ENCODE measurements around the gene RBMS2. TPM values are rescaled to one million over a fixed set of nuclear protein-coding genes. Genes with fewer than 3 reads are reported as not detected.
A peak's percentile ranks its signal among the peaks of the same experiment; 100 is the strongest.
"Not testable (repeated sequence)": the region's sequence is repeated elsewhere in the genome, so short reads cannot be mapped to it uniquely, and the experiment has no call there.

Gene RBMS2
- total and polyA plus RNA-seq, 7 experiments from 2014 or later = 0.81 to 12.8 (median 5.1) TPM

- peaks cover 0 to 3% (median 0%) of the 10 kb centered on the region in 11 donors for H3K9me3 Mint-ChIP-seq
- peak overlapping the region in 1 of 10 donors; percentile 21 for H3K4me3 Mint-ChIP-seq
- POLR2A ChIA-PET = interaction anchor here (1.6 kb wide), 1 partner anchor 22 kb away, joined by 5 read pairs; the partner anchor contains the start of gene SPRYD4
- Histone ChIP-seq H3K27ac (ENCODE audit: low read depth, low read length) (no peak overlapping the region), H3K4me3 (ENCODE audit: low read length) (no peak overlapping the region), H3K27me3 (ENCODE audit: control insufficient read depth in 2 of 2, insufficient read depth in 2 of 2, low read length in 2 of 2) (peaks cover 0 to 6% of the 10 kb centered on the region in 2 donors), H3K36me3 (ENCODE audit: control insufficient read depth in 2 of 3, insufficient read depth in 3 of 3, low read length in 3 of 3) (no peaks in the 10 kb centered on the region), H3K9me3 (ENCODE audit: control insufficient read depth in 2 of 3, low read length in 3 of 3) (no peaks in the 10 kb centered on the region), H3K4me1 (ENCODE audit: control insufficient read depth in 2 of 2, insufficient read depth in 2 of 2, low read length in 2 of 2) (peaks cover 0 to 6% of the 10 kb centered on the region in 2 donors)
- H3K36me3 Mint-ChIP-seq = peaks cover 0 to 3% (median 0%) of the 10 kb centered on the region in 5 donors
- no peak for DNase-seq
- H3K27me3 Mint-ChIP-seq = peaks cover 0 to 61% (median 20%) of the 10 kb centered on the region in 5 donors
- CTCF ChIA-PET = interaction anchor here (0.9 to 1.4 kb wide), 3 partner anchors 12 to 104 kb away, joined by 3 to 4 read pairs (median 3); no protein-coding TSS in a partner anchor
- no peak for ATAC-seq
- H3K27ac Mint-ChIP-seq = no peak overlapping the region
- peaks cover 12 to 21% (median 16%) of the 10 kb centered on the region in 7 donors for H3K4me1 Mint-ChIP-seq
- intact Hi-C loops (cut with micrococcal nuclease) = no loop called here
Observed at GRCh38 chr12:56490360-56490759, 31.3 kb upstream of the RBMS2 start.

DNA sequence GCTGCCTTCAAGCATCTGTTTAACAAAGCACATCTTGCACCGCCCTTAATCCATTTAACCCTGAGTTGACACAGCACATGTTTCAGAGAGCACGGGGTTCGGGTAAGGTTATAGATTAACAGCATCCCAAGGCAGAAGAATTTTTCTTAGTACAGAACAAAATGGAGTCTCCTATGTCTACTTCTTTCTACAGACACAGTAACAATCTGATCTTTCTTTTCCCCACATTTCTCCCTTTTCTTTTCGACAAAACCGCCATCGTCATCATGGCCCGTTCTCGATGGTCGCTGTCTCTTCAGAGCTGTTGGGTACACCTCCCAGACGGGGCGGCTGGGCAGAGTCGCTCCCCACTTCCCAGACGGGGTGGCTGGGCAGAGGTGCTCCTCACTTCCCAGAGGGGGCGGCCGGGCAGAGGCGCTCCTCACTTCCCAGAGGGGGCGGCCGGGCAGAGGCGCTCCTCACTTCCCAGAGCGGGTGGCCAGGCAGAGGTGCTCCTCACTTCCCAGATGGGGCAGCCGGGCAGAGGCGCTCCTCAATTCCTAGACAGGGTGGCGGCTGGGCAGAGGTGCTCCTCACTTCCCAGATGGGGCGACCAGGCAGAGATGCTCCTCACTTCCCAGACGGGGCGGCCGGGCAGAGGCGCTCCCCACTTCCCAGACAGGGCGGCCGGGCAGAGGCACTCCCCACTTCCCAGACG, 28.1 kb upstream of the RBMS2 start:
- ATAC-seq; DNase-seq; H3K4me3 ChIP-seq (ENCODE audit: low read length); H3K9me3 Mint-ChIP-seq; H3K36me3 ChIP-seq (ENCODE audit: control insufficient read depth in 2 of 3, insufficient read depth in 3 of 3, low read length in 3 of 3); H3K36me3 Mint-ChIP-seq; POLR2A ChIA-PET; H3K27ac ChIP-seq (ENCODE audit: low read depth, low read length); H3K4me1 ChIP-seq (ENCODE audit: control insufficient read depth in 2 of 2, insufficient read depth in 2 of 2, low read length in 2 of 2); CTCF ChIA-PET; intact Hi-C loops (cut with micrococcal nuclease); H3K27me3 ChIP-seq (ENCODE audit: control insufficient read depth in 2 of 2, insufficient read depth in 2 of 2, low read length in 2 of 2); H3K9me3 ChIP-seq (ENCODE audit: control insufficient read depth in 2 of 3, low read length in 3 of 3); H3K27ac Mint-ChIP-seq; H3K4me3 Mint-ChIP-seq: not testable (repeated sequence)
- Mint-ChIP-seq H3K4me1 (peaks cover under 1 to 10% (median 2%) of the 10 kb centered on the region in 7 donors), H3K27me3 (peaks cover 0 to 37% (median 18%) of the 10 kb centered on the region in 5 donors)

DNA sequence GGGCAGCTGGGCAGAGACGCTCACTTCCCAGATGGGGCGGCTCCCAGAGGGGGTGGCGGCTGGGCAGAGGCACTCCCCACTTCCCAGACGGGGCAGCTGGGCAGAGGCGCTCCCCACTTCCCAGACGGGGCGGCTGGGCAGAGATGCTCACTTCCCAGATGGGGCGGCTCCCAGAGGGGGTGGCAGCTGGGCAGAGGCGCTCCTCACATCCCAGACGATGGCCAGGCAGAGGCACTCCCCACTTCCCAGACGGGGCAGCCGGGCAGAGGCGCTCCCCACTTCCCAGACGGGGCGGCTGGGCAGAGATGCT, 27.6 kb upstream of the RBMS2 start:
- H3K4me1 ChIP-seq (ENCODE audit: control insufficient read depth in 2 of 2, insufficient read depth in 2 of 2, low read length in 2 of 2); H3K27me3 ChIP-seq (ENCODE audit: control insufficient read depth in 2 of 2, insufficient read depth in 2 of 2, low read length in 2 of 2); H3K4me3 Mint-ChIP-seq; DNase-seq; H3K27ac ChIP-seq (ENCODE audit: low read depth, low read length); H3K9me3 ChIP-seq (ENCODE audit: control insufficient read depth in 2 of 3, low read length in 3 of 3); H3K27ac Mint-ChIP-seq; H3K4me1 Mint-ChIP-seq; ATAC-seq; POLR2A ChIA-PET; H3K9me3 Mint-ChIP-seq; H3K36me3 ChIP-seq (ENCODE audit: control insufficient read depth in 2 of 3, insufficient read depth in 3 of 3, low read length in 3 of 3); H3K36me3 Mint-ChIP-seq; H3K4me3 ChIP-seq (ENCODE audit: low read length); CTCF ChIA-PET; intact Hi-C loops (cut with micrococcal nuclease): not testable (repeated sequence)
- H3K27me3 Mint-ChIP-seq = peaks cover 0 to 32% (median 18%) of the 10 kb centered on the region in 5 donors

GRCh38 chr12:56494481-56494880, 27.1 kb upstream of the RBMS2 start:
- H3K4me1 Mint-ChIP-seq; H3K27ac ChIP-seq (ENCODE audit: low read depth, low read length); H3K27ac Mint-ChIP-seq: not testable (repeated sequence)

DNA sequence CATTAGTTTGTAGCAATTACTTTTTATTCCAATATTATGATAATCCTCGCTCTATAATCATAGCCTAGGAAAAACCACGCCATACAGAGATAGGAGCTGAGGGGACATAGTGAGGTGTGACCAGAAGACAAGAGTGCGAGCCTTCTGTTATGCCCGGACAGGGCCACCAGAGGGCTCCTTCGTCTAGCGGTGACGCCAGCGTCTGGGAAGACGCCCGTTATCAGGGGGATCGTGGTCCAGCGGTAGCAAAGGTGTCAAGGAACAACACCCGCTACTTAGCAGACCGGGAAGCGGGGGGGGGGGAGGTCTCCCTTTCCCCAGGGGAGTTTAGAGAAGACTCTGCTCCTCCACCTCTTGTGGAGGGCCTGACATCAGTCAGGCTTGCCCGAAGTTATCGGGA, 24.9 kb upstream of the RBMS2 start:
- H3K9me3 Mint-ChIP-seq; H3K9me3 ChIP-seq (ENCODE audit: control insufficient read depth in 2 of 3, low read length in 3 of 3); H3K27ac Mint-ChIP-seq; H3K4me3 ChIP-seq (ENCODE audit: low read length); POLR2A ChIA-PET; H3K27me3 ChIP-seq (ENCODE audit: control insufficient read depth in 2 of 2, insufficient read depth in 2 of 2, low read length in 2 of 2); ATAC-seq; H3K36me3 Mint-ChIP-seq; H3K27me3 Mint-ChIP-seq; H3K4me1 Mint-ChIP-seq; H3K4me1 ChIP-seq (ENCODE audit: control insufficient read depth in 2 of 2, insufficient read depth in 2 of 2, low read length in 2 of 2); H3K27ac ChIP-seq (ENCODE audit: low read depth, low read length); H3K36me3 ChIP-seq (ENCODE audit: control insufficient read depth in 2 of 3, insufficient read depth in 3 of 3, low read length in 3 of 3): not testable (repeated sequence)
- DNase-seq = peak in 8 of 9 donors; percentile 35 to 65 (median 42)
- CTCF ChIA-PET = interaction anchor here (1.2 kb wide), 1 partner anchor 20 kb away, joined by 4 read pairs; no protein-coding TSS in a partner anchor
- intact Hi-C loops (cut with micrococcal nuclease) = loop anchor here (1.0 to 5.0 kb wide), 3 partner anchors 96 to 303 kb away; no protein-coding TSS in a partner anchor
- peak overlapping the region in 8 of 10 donors; percentile 42 to 84 (median 60) for H3K4me3 Mint-ChIP-seq

More at GRCh38 chr12:56494481-56494880, 27.1 kb upstream of the RBMS2 start:
- H3K36me3 Mint-ChIP-seq; intact Hi-C loops (cut with micrococcal nuclease); DNase-seq; H3K4me1 ChIP-seq (ENCODE audit: control insufficient read depth in 2 of 2, insufficient read depth in 2 of 2, low read length in 2 of 2); H3K4me3 Mint-ChIP-seq; H3K27me3 ChIP-seq (ENCODE audit: control insufficient read depth in 2 of 2, insufficient read depth in 2 of 2, low read length in 2 of 2); H3K9me3 ChIP-seq (ENCODE audit: control insufficient read depth in 2 of 3, low read length in 3 of 3); H3K4me3 ChIP-seq (ENCODE audit: low read length); ATAC-seq; H3K9me3 Mint-ChIP-seq; POLR2A ChIA-PET; H3K36me3 ChIP-seq (ENCODE audit: control insufficient read depth in 2 of 3, insufficient read depth in 3 of 3, low read length in 3 of 3): not testable (repeated sequence)
- CTCF ChIA-PET = interaction anchor here (0.7 kb wide), 1 partner anchor 282 kb away, joined by 4 read pairs; no protein-coding TSS in a partner anchor
- peaks cover 0 to 28% (median 18%) of the 10 kb centered on the region in 5 donors for H3K27me3 Mint-ChIP-seq

GRCh38 chr12:56498126-56498902, 23.3 kb upstream of the RBMS2 start:
- ATAC-seq; H3K4me1 ChIP-seq (ENCODE audit: control insufficient read depth in 2 of 2, insufficient read depth in 2 of 2, low read length in 2 of 2); H3K4me3 ChIP-seq (ENCODE audit: low read length); H3K36me3 Mint-ChIP-seq; POLR2A ChIA-PET; H3K27ac ChIP-seq (ENCODE audit: low read depth, low read length); H3K9me3 Mint-ChIP-seq; CTCF ChIA-PET; H3K36me3 ChIP-seq (ENCODE audit: control insufficient read depth in 2 of 3, insufficient read depth in 3 of 3, low read length in 3 of 3); H3K4me1 Mint-ChIP-seq; H3K27me3 Mint-ChIP-seq; H3K9me3 ChIP-seq (ENCODE audit: control insufficient read depth in 2 of 3, low read length in 3 of 3); DNase-seq; H3K27ac Mint-ChIP-seq; H3K4me3 Mint-ChIP-seq; H3K27me3 ChIP-seq (ENCODE audit: control insufficient read depth in 2 of 2, insufficient read depth in 2 of 2, low read length in 2 of 2): not testable (repeated sequence)
- intact Hi-C loops (cut with micrococcal nuclease) = loop anchor here in 1 of 2 donors (5.0 kb wide), 1 partner anchor 94 kb away; no protein-coding TSS in a partner anchor
